H1 (cell line): ENCODE results near the gene KRT8. TPM values are rescaled to one million over a fixed set of nuclear protein-coding genes. Genes with fewer than 3 reads are reported as not detected.

Experiments
- EP300 ChIP-seq, 2 experiments: IDR thresholded peaks; 1 replicate in 1 of 2; 2 replicates in 1 of 2; pipeline ENCODE4 v1.6.1; 2011 to 2012; ENCODE audit warnings: low read depth in 2 of 2, low read length in 2 of 2, mild to moderate bottlenecking in 2 of 2, borderline replicate concordance in 1 of 2, inconsistent platforms in 1 of 2, moderate library complexity in 1 of 2
- TEAD4 ChIP-seq: IDR thresholded peaks from 2 replicates; pipeline ENCODE4 v1.6.1; 2012; ENCODE audit warnings: low read depth, low read length, inconsistent platforms, mixed read lengths
- polyA plus RNA-seq, 7 experiments: library from polyadenylated mRNA; depleted of rRNA in 3 of 7; stranded (reverse) in 5 of 7; unstranded in 2 of 7; fragments of >200 nt in 5 of 7; fragments of 200-250 nt in 2 of 7; gene quantifications; 1 replicate in 5 of 7; 2 replicates in 1 of 7; 4 replicates in 1 of 7; pipeline versions ENCODE4 v1.2.1 to v1.2.3, GENCODE V29; 2011 to 2013; ENCODE audit warnings: missing spikeins in 2 of 7, mixed read lengths in 2 of 7
- total RNA-seq: library from RNA; stranded (reverse); fragmentation: NEBNext Ultra II Directional; extraction: Animal tissue kit (Norgen Biotek cat#: 25700); gene quantifications from 2 replicates; pipeline ENCODE4 v1.2.1, GENCODE V29; 2021

Gene KRT8
- total and polyA plus RNA-seq, 2 of the 8 experiments (the other 6 are each of a cell fraction or from before 2014, with no cell fraction given): 280 to 290 TPM

- TF ChIP-seq EP300 (IDR thresholded peaks at IDR 0.05; ENCODE audit: borderline replicate concordance in 1 of 2, low read depth in 2 of 2, low read length in 2 of 2): peak; percentile 4 to 89; a peak in 1 of 3 replicates
- TF ChIP-seq TEAD4: peak; percentile 93
Observed at GRCh38 chr12:52945389-52946232, 40.7 kb upstream of the KRT8 start (continued).
